Sigmoid colon (tissue), 7 donors: Measurements from ENCODE around the gene FBXL22. TPM values are rescaled to one million over a fixed set of nuclear protein-coding genes. Genes with fewer than 3 reads are reported as not detected.
A peak's percentile ranks its signal among the peaks of the same experiment; 100 is the strongest.

Experiments
- DNase-seq: peaks from one replicate; pipeline ENCODE4 v3.0.0-alpha.2; 2019
- H3K27ac ChIP-seq, 4 donors: fragments of 200-600 bp; sonication (generic); one replicate each; pipeline ENCODE4 v1.5.1; 2016 to 2019; ENCODE audit warnings: mild to moderate bottlenecking in 1 of 4
- H3K27me3 ChIP-seq, 3 donors: fragments of 200-600 bp; sonication (generic); one replicate each; pipeline ENCODE4 v1.5.1; 2019; ENCODE audit warnings: mild to moderate bottlenecking in 1 of 3
- H3K36me3 ChIP-seq, 4 donors: fragments of 200-600 bp; sonication (generic); one replicate each; pipeline ENCODE4 v1.5.1; 2016 to 2019
- H3K4me1 ChIP-seq, 4 donors: fragments of 200-600 bp; sonication (generic); one replicate each; pipeline ENCODE4 v1.5.1; 2017 to 2019
- H3K4me3 ChIP-seq, 4 donors: fragments of 200-600 bp; sonication (generic); one replicate each; pipeline ENCODE4 v1.5.1; 2017 to 2019; ENCODE audit warnings: mild to moderate bottlenecking in 2 of 4, moderate library complexity in 1 of 4
- H3K9me3 ChIP-seq, 4 donors: fragments of 200-600 bp in 3 of 4; sonication (generic) in 3 of 4; one replicate each; pipeline versions ENCODE4 v1.5.1 to v1.6.1; 2013 to 2019
- CTCF ChIP-seq, 4 experiments: fragments of 450-650 bp in 3 of 4; fragments of 200-600 bp in 1 of 4; IDR thresholded peaks; one replicate each; pipeline ENCODE4 v1.5.1; 2016 to 2019; ENCODE audit warnings: antibody characterized with exemption in 4 of 4, mild to moderate bottlenecking in 3 of 4, moderate library complexity in 2 of 4
- EP300 ChIP-seq, 4 donors: sonication (generic); formaldehyde crosslinking; IDR thresholded peaks; one replicate each; pipeline ENCODE4 v1.6.1; 2017; ENCODE audit warnings: antibody characterized with exemption in 4 of 4
- POLR2A ChIP-seq, 2 donors: fragments of 450-650 bp; IDR thresholded peaks; one replicate each; pipeline ENCODE4 v1.6.1; 2016; ENCODE audit warnings: antibody characterized with exemption in 2 of 2, mild to moderate bottlenecking in 2 of 2, moderate library complexity in 2 of 2
- POLR2AphosphoS5 ChIP-seq, 4 donors: sonication (generic); formaldehyde crosslinking; IDR thresholded peaks; one replicate each; pipeline ENCODE4 v1.6.1; 2017; ENCODE audit warnings: antibody characterized with exemption in 4 of 4
- WGBS, 2 donors: extraction: QIAGEN DNeasy Blood & Tissue Kit; methylation state at CpG; one replicate each; pipeline ENCODE4 v1.1.7; 2013; 5-methylcytosine and 5-hydroxymethylcytosine counted together
- intact Hi-C: fragments of 100-400 bp; cut with DNase I; formaldehyde crosslinking; loops from one replicate; pipeline ENCODE4 v1.15.1; 2023
- polyA plus RNA-seq, 3 donors: library from polyadenylated mRNA; stranded (reverse); fragments of 200-250 nt; gene quantifications; one replicate each; pipeline ENCODE4 v1.2.3, GENCODE V29; 2013
- total RNA-seq, 4 donors: library from RNA; depleted of rRNA; stranded (reverse); fragments of >200 nt; gene quantifications; one replicate each; pipeline ENCODE4 v1.1.0, GENCODE V29; 2016
- donor health status: healthy with polysubstance abuse.
- donor health status: Bipolar disorder and iron deficiency.
- donor health status: healthy.

The FBXL22 gene
- total and polyA plus RNA-seq, 7 donors: 0.69 to 150 (median 46.7) TPM

- no peaks in the 10 kb centered on the region for H3K9me3 ChIP-seq
- H3K27ac ChIP-seq: no peak overlapping the region
- H3K4me1 ChIP-seq: no peaks in the 10 kb centered on the region
- H3K36me3 ChIP-seq: peaks cover 18 to 72% (median 48%) of the 10 kb centered on the region in 4 donors
- DNase-seq: no peak
- no peak overlapping the region for H3K4me3 ChIP-seq
- intact Hi-C loops: no loop called here
- no peaks in the 10 kb centered on the region for H3K27me3 ChIP-seq
- 97% methylated on average over 8 of the region's 8 CpGs for WGBS, 2 donors
- TF ChIP-seq POLR2A (IDR thresholded peaks at IDR 0.05) (no peak), POLR2AphosphoS5 (IDR thresholded peaks at IDR 0.05) (no peak), EP300 (IDR thresholded peaks at IDR 0.05) (no peak), CTCF (IDR thresholded peaks at IDR 0.05) (no peak)
These were observed 26.2 kb downstream of the FBXL22 start for GRCh38 chr15:63623232-63623969.

DNA sequence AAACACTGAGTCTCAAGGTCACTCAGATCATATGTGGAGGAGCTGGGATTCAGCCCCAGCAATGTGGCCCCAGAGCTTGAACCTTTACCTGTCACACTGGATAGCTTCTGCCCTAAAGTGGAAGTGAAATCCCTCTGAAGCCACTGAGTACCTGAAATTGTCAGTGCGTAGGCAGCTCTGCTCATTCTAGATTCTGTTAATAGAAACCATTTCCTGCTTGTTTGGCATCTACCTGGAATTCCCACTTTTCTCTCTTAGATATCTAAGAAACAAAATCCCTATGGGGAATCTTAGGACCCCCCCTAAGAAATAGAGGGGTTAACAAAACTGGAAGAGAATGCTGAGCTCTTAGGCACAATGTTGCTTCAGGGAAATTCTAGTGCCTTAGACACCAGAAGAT lies 29.8 kb downstream of the FBXL22 start:
- Histone ChIP-seq H3K4me3 (no peak overlapping the region), H3K36me3 (peaks cover 23 to 100% (median 68%) of the 10 kb centered on the region in 4 donors), H3K27ac (peak overlapping the region in 1 of 4 donors; percentile 26), H3K4me1 (no peaks in the 10 kb centered on the region), H3K9me3 (no peaks in the 10 kb centered on the region), H3K27me3 (no peaks in the 10 kb centered on the region)
- no peak for TF ChIP-seq CTCF (IDR thresholded peaks at IDR 0.05)
- TF ChIP-seq POLR2A (IDR thresholded peaks at IDR 0.05): no peak
- intact Hi-C loops: no loop called here
- 87 to 96% methylated on average over 1 of the region's 1 CpG for WGBS, 2 donors
- no peak for DNase-seq

- no peaks in the 10 kb centered on the region for H3K9me3 ChIP-seq
- no peak for DNase-seq
- peaks cover 15 to 100% (median 66%) of the 10 kb centered on the region in 4 donors for H3K36me3 ChIP-seq
- TF ChIP-seq EP300 (IDR thresholded peaks at IDR 0.05): no peak
- TF ChIP-seq CTCF (IDR thresholded peaks at IDR 0.05): no peak
- intact Hi-C loops: no loop called here
- H3K27ac ChIP-seq: peak overlapping the region in 1 of 4 donors; percentile 1
- H3K4me1 ChIP-seq: no peaks in the 10 kb centered on the region
- WGBS, 2 donors: 88 to 92% methylated on average over 13 of the region's 13 CpGs
- H3K4me3 ChIP-seq: no peak overlapping the region
- no peaks in the 10 kb centered on the region for H3K27me3 ChIP-seq
These were observed 31.1 kb downstream of the FBXL22 start for GRCh38 chr15:63628123-63628822.

GRCh38 chr15:63630036-63630751 lies 33.0 kb downstream of the FBXL22 start:
- DNase-seq: no peak
- intact Hi-C loops: no loop called here
- H3K27me3 ChIP-seq: no peaks in the 10 kb centered on the region
- no peaks in the 10 kb centered on the region for H3K4me1 ChIP-seq
- TF ChIP-seq POLR2AphosphoS5 (IDR thresholded peaks at IDR 0.05): peak in 2 of 4 donors; percentile 8 to 30
- no peak for TF ChIP-seq CTCF (IDR thresholded peaks at IDR 0.05)
- TF ChIP-seq EP300 (IDR thresholded peaks at IDR 0.05): no peak
- no peak for TF ChIP-seq POLR2A (IDR thresholded peaks at IDR 0.05)
- peaks cover 10 to 100% (median 61%) of the 10 kb centered on the region in 4 donors for H3K36me3 ChIP-seq
- no peak overlapping the region for H3K27ac ChIP-seq
- 89 to 90% methylated on average over 7 of the region's 7 CpGs for WGBS, 2 donors
- no peak overlapping the region for H3K4me3 ChIP-seq
- no peaks in the 10 kb centered on the region for H3K9me3 ChIP-seq
